Measurements from ENCODE around the gene CEND1.

CEND1 gene

DNA sequence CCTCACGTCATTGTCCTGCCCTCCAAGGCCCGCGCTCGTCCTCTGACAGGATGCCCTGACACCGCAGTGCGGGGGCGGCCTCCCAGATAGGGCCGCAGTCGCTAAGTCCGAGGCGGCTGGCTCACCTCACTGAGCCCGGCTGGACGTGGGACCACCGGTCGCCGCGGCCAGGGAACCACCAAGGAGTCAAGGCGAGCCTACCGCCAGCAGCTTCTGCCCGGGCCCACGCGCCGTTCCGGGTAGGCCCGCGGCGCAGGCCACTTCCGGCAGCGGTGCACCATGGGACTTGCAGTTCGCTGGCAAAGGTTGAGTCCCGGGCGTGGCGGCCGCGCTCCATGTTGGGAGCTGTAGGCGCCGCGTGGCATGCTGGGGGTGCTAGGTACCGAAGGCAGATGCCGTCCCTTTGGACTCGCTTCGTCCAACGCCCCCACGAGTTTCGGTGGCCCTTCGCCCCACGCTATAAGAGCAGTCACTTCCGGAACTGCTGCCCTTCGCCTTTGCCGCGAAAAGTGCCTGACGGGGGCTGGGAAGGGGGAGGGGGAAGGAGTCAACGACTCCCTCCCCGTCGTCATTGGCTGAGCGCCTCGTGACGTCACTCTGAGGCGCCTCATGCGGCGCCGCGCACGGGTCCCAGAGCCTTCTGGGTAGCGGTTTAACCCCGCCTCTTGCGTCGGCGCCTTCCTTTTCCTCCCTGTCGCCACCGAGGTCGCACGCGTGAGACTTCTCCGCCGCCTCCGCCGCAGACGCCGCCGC, 19.6 kb upstream of the CEND1 start, which contains the start of gene RPLP2:
RPLP2 (plus strand) TSS at position 681 of the 753 bp plus-strand sequence. CDS start 268 bp downstream, outside the sequence.
- Histone ChIP-seq H3K27ac (ENCODE audit: low read depth, low read length) (peak within 1 kb of the TSS; percentile 100), H3K27me3 (ENCODE audit: control insufficient read depth, insufficient read depth, low read length) (no peaks in the 10 kb centered on the region), H3K4me3 (ENCODE audit: low read depth, low read length) (peak within 1 kb of the TSS; percentile 98), H3K9ac (ENCODE audit: low read depth, low read length) (peak within 1 kb of the TSS; percentile 100), H3K4me1 (ENCODE audit: control insufficient read depth, insufficient read depth, low read length) (peaks cover 20% of the 10 kb centered on the region), H3K9me3 (ENCODE audit: control insufficient read depth, insufficient read depth, low read length) (no peaks in the 10 kb centered on the region), H3K36me3 (ENCODE audit: control insufficient read depth, insufficient read depth, low read length) (peaks cover 34% of the 10 kb centered on the region)

DNA sequence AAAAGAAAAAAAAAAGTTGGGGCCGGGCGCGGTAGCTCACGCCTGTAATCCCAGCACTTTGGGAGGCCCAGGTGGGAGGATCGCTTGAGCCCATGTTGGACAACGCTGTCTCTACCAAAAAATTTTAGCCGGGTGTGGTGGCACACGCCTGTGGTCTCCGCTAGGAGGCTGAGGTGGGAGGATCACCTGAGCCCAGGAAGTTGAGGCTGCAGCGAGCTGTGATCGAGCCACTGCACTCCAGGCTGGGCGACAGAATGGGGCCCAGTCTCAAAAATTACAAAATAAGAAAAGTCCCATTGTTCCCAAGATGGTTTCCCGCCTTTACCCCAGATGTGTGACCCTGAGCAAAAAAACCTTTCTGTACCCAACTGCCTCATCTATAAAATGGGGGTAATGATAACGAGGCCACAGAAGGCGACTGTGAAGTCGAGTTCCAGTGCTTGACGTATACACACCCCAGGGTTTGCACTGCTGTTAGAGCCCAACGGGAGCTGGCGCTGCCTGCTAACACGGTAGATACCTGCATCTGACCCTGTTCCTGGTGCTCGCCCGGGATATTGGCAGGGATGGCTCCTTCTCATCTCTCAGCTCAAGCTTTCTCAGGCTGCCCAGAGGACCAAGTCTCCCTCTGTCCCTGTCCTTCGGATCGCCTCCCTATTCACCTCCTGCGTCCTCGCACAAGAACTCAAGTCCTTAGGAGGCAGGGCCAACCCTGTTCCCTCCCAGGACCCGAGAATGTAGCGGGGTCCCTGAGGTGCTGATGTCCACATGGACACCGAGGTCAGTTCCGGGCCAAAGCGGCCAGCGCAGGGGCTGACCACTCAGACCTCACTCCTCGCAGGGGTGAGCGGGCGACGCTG, 18.8 kb upstream of the CEND1 start:
- Histone ChIP-seq H3K27me3 (ENCODE audit: control insufficient read depth, insufficient read depth, low read length) (no peaks in the 10 kb centered on the region), H3K4me1 (ENCODE audit: control insufficient read depth, insufficient read depth, low read length) (peaks cover 23% of the 10 kb centered on the region), H3K36me3 (ENCODE audit: control insufficient read depth, insufficient read depth, low read length) (peaks cover 29% of the 10 kb centered on the region), H3K9me3 (ENCODE audit: control insufficient read depth, insufficient read depth, low read length) (no peaks in the 10 kb centered on the region), H3K4me3 (ENCODE audit: low read depth, low read length) (peak overlapping the region; percentile 98), H3K9ac (ENCODE audit: low read depth, low read length) (peak overlapping the region; percentile 100), H3K27ac (ENCODE audit: low read depth, low read length) (peak overlapping the region; percentile 100)

DNA sequence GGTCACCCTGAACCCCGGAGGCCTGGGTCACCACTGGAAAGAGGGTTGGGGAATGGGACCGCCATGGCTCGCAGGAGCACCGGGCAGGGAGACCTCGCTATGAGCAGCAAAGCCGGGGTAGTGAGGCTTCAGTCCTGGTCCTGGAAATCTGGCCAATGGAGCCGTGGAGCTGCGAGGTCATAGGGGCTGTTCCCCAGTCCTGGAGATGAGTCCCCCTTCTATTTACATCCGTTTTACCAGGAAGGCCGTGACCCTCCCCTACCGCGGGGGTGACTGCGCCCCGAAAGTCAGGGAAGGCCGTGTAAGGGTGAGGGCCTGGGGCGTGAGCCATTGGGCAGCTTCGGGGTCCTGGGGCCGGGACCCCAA, 14.7 kb upstream of the CEND1 start:
- Histone ChIP-seq H3K9ac (ENCODE audit: low read depth, low read length) (no peak overlapping the region), H3K36me3 (ENCODE audit: control insufficient read depth, insufficient read depth, low read length) (peaks cover 33% of the 10 kb centered on the region), H3K27me3 (ENCODE audit: control insufficient read depth, insufficient read depth, low read length) (no peaks in the 10 kb centered on the region), H3K4me3 (ENCODE audit: low read depth, low read length) (peak overlapping the region; percentile 75), H3K9me3 (ENCODE audit: control insufficient read depth, insufficient read depth, low read length) (no peaks in the 10 kb centered on the region), H3K4me1 (ENCODE audit: control insufficient read depth, insufficient read depth, low read length) (peaks cover 9% of the 10 kb centered on the region; the same call in 1 of the 2 replicates), H3K27ac (ENCODE audit: low read depth, low read length) (peak overlapping the region; percentile 21)

DNA sequence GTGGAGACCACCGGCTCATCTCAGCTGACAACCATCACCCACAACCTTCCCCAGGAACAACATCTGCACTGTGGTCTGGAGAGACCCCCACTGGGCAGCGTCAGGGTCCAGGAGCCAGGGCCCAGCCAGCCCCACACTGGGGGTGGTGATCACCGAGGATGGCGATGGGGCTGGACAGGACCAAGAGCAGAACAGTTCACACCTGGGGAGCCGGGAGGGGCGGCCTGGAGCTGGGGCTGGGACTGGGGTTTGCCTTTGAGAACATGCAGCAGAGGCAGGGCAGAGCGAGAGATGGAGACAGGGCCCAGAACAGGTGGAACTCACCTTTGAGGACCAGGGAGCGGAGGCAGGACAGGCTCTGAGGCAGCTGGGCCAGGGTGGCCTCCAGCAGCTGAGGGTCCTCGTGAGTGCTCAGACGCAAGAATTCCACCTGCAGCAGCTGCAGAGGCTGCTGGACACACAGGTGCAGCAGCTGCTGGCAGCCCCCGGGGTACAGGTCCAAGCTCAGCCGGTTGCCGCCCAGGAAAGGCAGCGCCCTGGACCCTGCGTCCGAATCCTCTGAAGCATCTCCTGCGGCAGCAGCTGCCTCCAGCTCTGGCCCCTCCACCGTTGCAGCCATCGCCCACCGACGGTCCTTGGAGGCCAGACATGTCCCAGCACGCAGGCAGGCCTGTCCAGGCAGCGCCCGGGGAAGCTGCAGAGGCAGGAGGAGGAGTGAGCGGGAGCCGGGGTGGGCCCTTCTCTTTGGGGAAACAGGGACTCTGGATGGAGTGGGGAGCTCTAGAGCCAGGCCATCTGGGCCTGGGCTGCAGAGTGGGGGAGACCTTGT, 14.1 kb upstream of the CEND1 start:
- Histone ChIP-seq H3K36me3 (ENCODE audit: control insufficient read depth, insufficient read depth, low read length) (peaks cover 39% of the 10 kb centered on the region), H3K27ac (ENCODE audit: low read depth, low read length) (no peak overlapping the region), H3K4me1 (ENCODE audit: control insufficient read depth, insufficient read depth, low read length) (peaks cover 9% of the 10 kb centered on the region; the same call in 1 of the 2 replicates)

DNA sequence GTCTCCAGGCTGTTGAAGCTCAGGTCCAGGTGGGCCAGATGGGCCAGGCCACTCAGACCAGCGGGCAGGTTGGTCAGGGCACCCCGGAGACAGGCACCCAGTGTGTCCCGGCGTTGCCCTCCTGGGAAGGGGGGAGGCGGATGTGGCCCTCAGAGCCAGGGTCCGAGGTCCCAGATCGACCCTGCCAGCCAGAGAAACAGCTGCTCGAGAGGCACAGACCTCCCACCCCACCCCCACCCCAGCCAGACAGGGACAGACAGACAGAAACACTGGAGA, 13.5 kb upstream of the CEND1 start:
- no peaks in the 10 kb centered on the region for H3K9me3 ChIP-seq (ENCODE audit: control insufficient read depth, insufficient read depth, low read length)
- H3K27me3 ChIP-seq (ENCODE audit: control insufficient read depth, insufficient read depth, low read length) = no peaks in the 10 kb centered on the region
- no peak overlapping the region for H3K4me3 ChIP-seq (ENCODE audit: low read depth, low read length)
- H3K9ac ChIP-seq (ENCODE audit: low read depth, low read length) = no peak overlapping the region
- H3K36me3 ChIP-seq (ENCODE audit: control insufficient read depth, insufficient read depth, low read length) = peaks cover 40% of the 10 kb centered on the region
- H3K27ac ChIP-seq (ENCODE audit: low read depth, low read length) = no peak overlapping the region
- H3K4me1 ChIP-seq (ENCODE audit: control insufficient read depth, insufficient read depth, low read length) = peaks cover 9% of the 10 kb centered on the region; the same call in 1 of the 2 replicates

More for the DNA sequence above, 14.1 kb upstream of the CEND1 start:
- Histone ChIP-seq H3K9me3 (ENCODE audit: control insufficient read depth, insufficient read depth, low read length) (no peaks in the 10 kb centered on the region), H3K9ac (ENCODE audit: low read depth, low read length) (no peak overlapping the region), H3K27me3 (ENCODE audit: control insufficient read depth, insufficient read depth, low read length) (no peaks in the 10 kb centered on the region), H3K4me3 (ENCODE audit: low read depth, low read length) (peak overlapping the region; percentile 75)

DNA sequence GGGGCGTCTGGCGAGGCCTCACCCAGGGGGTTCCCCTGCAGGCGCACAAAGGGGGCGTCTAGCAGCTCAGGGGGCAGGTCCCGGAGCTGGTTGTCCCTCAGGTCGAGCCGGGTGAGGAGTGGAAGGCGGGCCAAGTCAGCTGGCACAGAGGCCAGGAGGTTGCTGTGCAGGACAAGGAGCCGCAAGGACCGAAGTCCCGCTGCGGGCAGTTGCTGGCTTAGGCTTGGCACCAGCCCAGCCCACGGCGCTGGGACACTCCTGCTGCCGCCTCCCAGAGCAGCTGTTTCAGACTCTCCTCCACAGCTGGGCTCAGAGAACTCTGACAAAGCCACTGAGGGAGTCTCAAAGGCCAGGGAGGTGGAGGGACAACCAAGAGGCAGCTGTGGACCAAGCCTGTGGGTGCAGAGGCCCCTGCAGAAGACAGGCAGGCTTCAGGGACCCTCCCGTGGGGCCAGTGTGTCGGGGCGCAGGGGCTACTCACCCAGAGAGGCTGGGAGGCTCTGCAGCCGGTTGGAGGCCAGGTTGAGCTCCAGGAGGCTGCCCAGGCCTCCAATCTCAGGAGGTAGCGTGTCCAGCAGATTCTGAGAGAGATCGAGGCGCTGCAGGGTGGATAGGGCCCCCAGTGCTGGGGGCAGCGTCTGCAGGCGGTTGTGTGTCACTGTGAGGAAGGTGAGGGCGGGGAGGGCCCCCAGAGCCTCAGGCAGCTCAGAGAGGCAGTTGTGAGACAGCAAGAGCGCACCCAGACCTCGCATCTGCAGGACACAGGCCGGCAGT, 13.0 kb upstream of the CEND1 start:
- Histone ChIP-seq H3K4me3 (ENCODE audit: low read depth, low read length) (no peak overlapping the region), H3K4me1 (ENCODE audit: control insufficient read depth, insufficient read depth, low read length) (peaks cover 9% of the 10 kb centered on the region; the same call in 1 of the 2 replicates), H3K27ac (ENCODE audit: low read depth, low read length) (no peak overlapping the region), H3K36me3 (ENCODE audit: control insufficient read depth, insufficient read depth, low read length) (peaks cover 40% of the 10 kb centered on the region), H3K9ac (ENCODE audit: low read depth, low read length) (no peak overlapping the region), H3K27me3 (ENCODE audit: control insufficient read depth, insufficient read depth, low read length) (no peaks in the 10 kb centered on the region), H3K9me3 (ENCODE audit: control insufficient read depth, insufficient read depth, low read length) (no peaks in the 10 kb centered on the region)

DNA sequence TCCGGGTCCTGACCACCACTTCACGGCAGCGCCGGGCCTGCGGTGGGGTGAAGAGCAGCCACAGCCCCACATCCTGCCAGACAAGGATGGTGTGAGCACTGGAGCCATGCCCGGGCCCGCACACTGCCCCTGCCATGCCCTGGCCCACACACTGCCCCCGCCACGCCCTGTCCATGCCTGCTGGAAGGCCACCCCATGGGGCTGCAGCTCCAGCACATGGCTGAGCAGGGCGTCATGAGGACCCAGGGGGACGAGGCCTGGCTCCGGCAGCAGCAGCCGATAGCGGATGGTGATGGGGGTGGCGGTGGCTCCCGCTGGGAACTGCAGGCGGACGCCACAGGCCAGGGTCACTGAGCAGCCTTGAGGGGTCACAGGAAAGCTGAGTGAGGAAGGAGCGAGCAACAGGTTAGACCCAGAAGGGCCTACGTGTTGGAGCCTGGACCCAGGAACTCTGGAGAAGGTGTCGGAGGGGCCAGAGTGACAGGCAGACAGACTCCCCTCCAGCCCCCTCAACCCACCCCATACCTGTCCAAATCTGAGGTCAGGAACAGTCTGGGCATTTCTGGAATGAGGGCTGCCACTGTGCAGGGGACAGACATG, 12.2 kb upstream of the CEND1 start:
- H3K27ac ChIP-seq (ENCODE audit: low read depth, low read length) = no peak overlapping the region

DNA sequence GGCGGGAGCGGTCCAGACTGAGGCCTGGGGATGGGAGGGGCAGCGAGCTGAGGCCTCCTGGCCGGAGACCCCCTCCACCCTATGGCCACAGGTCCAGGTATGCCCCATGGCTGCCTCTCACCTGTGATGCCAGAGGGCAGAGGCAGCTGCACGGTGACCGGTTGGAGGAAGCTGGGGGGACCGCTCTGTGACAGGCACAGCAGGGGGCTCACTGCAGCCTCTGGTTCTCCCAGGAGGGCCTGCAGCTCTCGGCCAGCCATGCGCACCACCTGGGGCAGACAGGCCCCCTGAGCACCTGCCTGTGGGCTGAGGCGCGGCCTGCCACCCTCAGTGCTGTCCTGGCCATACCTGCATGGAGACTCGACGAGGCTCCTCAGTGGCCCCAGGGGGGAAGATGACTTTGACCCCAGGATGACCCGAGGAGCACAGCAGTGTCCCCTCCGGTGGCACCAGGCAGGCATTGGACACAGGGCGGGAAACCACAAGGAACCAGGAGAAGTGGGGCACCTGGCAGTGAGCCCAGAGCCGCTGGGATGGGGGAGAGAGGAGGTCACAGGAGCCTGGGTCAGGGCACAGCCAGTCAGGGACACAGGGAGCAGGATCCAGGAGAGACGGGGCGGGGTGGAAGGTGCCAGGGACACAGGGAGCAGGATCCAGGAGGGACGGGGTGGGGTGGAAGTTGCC, 11.3 kb upstream of the CEND1 start:
- no peaks in the 10 kb centered on the region for H3K9me3 ChIP-seq (ENCODE audit: control insufficient read depth, insufficient read depth, low read length)
- H3K27me3 ChIP-seq (ENCODE audit: control insufficient read depth, insufficient read depth, low read length) = no peaks in the 10 kb centered on the region
- H3K36me3 ChIP-seq (ENCODE audit: control insufficient read depth, insufficient read depth, low read length) = peaks cover 40% of the 10 kb centered on the region
- no peak overlapping the region for H3K4me3 ChIP-seq (ENCODE audit: low read depth, low read length)
- H3K4me1 ChIP-seq (ENCODE audit: control insufficient read depth, insufficient read depth, low read length) = peaks cover 18% of the 10 kb centered on the region
- H3K9ac ChIP-seq (ENCODE audit: low read depth, low read length) = no peak overlapping the region
- no peak overlapping the region for H3K27ac ChIP-seq (ENCODE audit: low read depth, low read length)

More for the DNA sequence above, 12.2 kb upstream of the CEND1 start:
- Histone ChIP-seq H3K4me1 (ENCODE audit: control insufficient read depth, insufficient read depth, low read length) (peaks cover 10% of the 10 kb centered on the region), H3K9ac (ENCODE audit: low read depth, low read length) (no peak overlapping the region), H3K9me3 (ENCODE audit: control insufficient read depth, insufficient read depth, low read length) (no peaks in the 10 kb centered on the region), H3K27me3 (ENCODE audit: control insufficient read depth, insufficient read depth, low read length) (no peaks in the 10 kb centered on the region), H3K4me3 (ENCODE audit: low read depth, low read length) (no peak overlapping the region), H3K36me3 (ENCODE audit: control insufficient read depth, insufficient read depth, low read length) (peaks cover 40% of the 10 kb centered on the region)

DNA sequence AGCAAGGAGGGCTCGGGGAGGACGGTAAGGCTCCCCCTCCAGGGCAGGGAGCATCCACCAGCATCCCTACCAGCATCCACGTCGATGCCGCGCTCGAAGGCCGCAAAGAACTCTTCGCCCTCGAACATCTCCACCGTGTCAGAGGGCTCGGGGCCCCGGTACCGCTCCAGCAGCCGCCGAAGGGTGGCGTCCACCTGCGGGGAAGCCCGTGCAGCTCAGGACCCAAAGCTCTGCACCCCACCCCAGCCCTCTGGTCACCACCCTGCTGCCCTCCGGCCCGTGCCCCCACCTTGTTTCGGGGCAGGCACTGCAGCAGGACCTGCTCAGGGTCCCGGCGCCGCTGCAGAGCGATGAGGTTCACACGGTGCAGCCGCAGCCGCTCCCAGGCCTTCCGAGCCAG, 10.6 kb upstream of the CEND1 start:
- Histone ChIP-seq H3K36me3 (ENCODE audit: control insufficient read depth, insufficient read depth, low read length) (peaks cover 40% of the 10 kb centered on the region), H3K9ac (ENCODE audit: low read depth, low read length) (no peak overlapping the region), H3K4me3 (ENCODE audit: low read depth, low read length) (no peak overlapping the region), H3K27ac (ENCODE audit: low read depth, low read length) (no peak overlapping the region), H3K27me3 (ENCODE audit: control insufficient read depth, insufficient read depth, low read length) (no peaks in the 10 kb centered on the region), H3K9me3 (ENCODE audit: control insufficient read depth, insufficient read depth, low read length) (no peaks in the 10 kb centered on the region), H3K4me1 (ENCODE audit: control insufficient read depth, insufficient read depth, low read length) (peaks cover 18% of the 10 kb centered on the region)

Measured in HUES48 (cell line).